ENCODE measurements around the gene FAM187B. TPM values are rescaled to one million over a fixed set of nuclear protein-coding genes. Genes with fewer than 3 reads are reported as not detected.

The FAM187B gene
- total and polyA plus RNA-seq, 2 of the 8 experiments (the other 6 are each of a cell fraction or from before 2014, with no cell fraction given) = not detected

DNA sequence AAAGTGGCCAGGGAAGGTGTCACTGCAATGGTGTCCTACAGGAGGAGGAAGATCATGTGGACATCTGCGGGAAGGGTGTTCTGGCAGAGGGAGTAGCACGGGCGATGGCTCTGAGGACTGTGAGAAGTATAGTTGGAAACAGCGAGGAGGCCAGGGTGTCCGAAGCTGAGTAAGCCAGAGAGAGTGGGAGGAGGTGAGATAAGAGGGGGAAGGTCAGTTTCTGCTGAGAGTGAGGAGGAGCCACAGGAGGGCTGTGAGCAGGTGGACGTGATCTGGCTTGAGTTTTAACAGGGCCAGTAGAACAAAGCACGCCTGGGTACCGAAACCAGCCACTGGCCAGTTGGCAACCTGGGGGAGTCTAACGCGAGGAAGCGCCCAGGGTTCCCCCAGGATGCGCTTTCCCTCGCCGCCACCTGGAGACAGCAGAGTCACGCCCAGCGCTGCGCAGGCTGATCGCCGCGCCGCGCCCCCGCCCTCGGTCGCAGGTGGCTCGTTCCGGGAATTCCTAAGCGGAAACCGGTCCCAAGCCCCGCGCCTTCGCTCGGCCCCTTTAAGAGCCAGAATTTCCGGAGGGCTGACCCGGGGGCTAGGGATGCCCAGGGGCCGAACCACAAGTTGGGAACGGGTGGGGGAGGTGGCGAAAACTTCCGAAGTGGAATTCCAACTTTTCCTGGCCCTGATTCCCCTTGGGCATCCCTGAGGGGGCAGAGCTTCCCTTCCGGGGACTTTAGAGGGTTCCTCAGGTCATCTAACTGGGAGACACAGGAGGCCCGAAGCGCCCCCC, 19.2 kb upstream of the FAM187B start (continued):
- TF ChIP-seq EP300 (IDR thresholded peaks at IDR 0.05; ENCODE audit: borderline replicate concordance in 1 of 2, low read depth in 2 of 2, low read length in 2 of 2) (peak; percentile 14 to 95; a peak in 2 of 3 replicates), CBX8 (IDR thresholded peaks at IDR 0.05; ENCODE audit: borderline replicate concordance, low read depth, low read length) (no peak), EZH2 (IDR thresholded peaks at IDR 0.05; ENCODE audit: low read depth, low read length, severe bottlenecking) (no peak), YY1 (IDR thresholded peaks at IDR 0.05; ENCODE audit: low read depth, low read length) (no peak), KDM4A (IDR thresholded peaks at IDR 0.05; ENCODE audit: low read depth, low read length, severe bottlenecking) (peak; percentile 24), GABPA (IDR thresholded peaks at IDR 0.05; ENCODE audit: borderline replicate concordance, insufficient read depth, low read length) (peak; percentile 73; the same call in 1 of the 2 replicates), BRCA1 (IDR thresholded peaks at IDR 0.05; ENCODE audit: low read depth, low read length) (no peak), BCL11A (IDR thresholded peaks at IDR 0.05; ENCODE audit: low read depth in 2 of 2, low read length in 2 of 2) (no peak), CEBPB (IDR thresholded peaks at IDR 0.05; ENCODE audit: low read depth, low read length) (no peak), CREB1 (IDR thresholded peaks at IDR 0.05) (peak; percentile 63), RAD21 (IDR thresholded peaks at IDR 0.05 in 1 of 2, conservative IDR thresholded peaks at IDR 0.05 in 1 of 2; ENCODE audit: low read depth in 2 of 2, low read length in 2 of 2) (peak; percentile 81 to 83), MAFK (IDR thresholded peaks at IDR 0.05; ENCODE audit: low read depth, low read length) (peak; percentile 25; the same call in 1 of the 2 replicates), RBBP5 (IDR thresholded peaks at IDR 0.05; ENCODE audit: borderline replicate concordance, low read depth, low read length) (peak; percentile 75), JUND (IDR thresholded peaks at IDR 0.05; ENCODE audit: low read length) (no peak), KDM5A (IDR thresholded peaks at IDR 0.05; ENCODE audit: low read length) (no peak), PHF8 (conservative IDR thresholded peaks at IDR 0.05; ENCODE audit: low read depth, low read length) (0 out of 2 replicates have a peak, but pooled peaks have one; percentile 18), RNF2 (IDR thresholded peaks at IDR 0.05; ENCODE audit: borderline replicate concordance, low read depth, low read length, missing control alignments, poor library complexity, severe bottlenecking) (no peak), MAX (IDR thresholded peaks at IDR 0.05) (peak; percentile 84), POLR2AphosphoS5 (IDR thresholded peaks at IDR 0.05; ENCODE audit: low read depth, low read length) (peak; percentile 77), EGR1 (IDR thresholded peaks at IDR 0.05; ENCODE audit: borderline replicate concordance, low read depth, low read length) (peak; percentile 85), TAF7 (optimal IDR thresholded peaks at IDR 0.05; ENCODE audit: borderline replicate concordance, low read depth, low read length) (peak; percentile 59)
- TF ChIP-seq, protein P1, sequence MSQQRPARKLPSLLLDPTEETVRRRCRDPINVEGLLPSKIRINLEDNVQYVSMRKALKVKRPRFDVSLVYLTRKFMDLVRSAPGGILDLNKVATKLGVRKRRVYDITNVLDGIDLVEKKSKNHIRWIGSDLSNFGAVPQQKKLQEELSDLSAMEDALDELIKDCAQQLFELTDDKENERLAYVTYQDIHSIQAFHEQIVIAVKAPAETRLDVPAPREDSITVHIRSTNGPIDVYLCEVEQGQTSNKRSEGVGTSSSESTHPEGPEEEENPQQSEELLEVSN (IDR thresholded peaks at IDR 0.05) = peak; percentile 9
